Activated CD4-positive, alpha-beta T cell treated with anti-CD3 and anti-CD28 coated beads, Interleukin-2, amount 50 U/mL, for 16 hours (primary cell): ENCODE measurements around the gene ACYP2.

Source experiments
- DNase-seq: peaks from one replicate; pipeline ENCODE4 v3.0.0-alpha.2; 2020

The ACYP2 gene

DNA sequence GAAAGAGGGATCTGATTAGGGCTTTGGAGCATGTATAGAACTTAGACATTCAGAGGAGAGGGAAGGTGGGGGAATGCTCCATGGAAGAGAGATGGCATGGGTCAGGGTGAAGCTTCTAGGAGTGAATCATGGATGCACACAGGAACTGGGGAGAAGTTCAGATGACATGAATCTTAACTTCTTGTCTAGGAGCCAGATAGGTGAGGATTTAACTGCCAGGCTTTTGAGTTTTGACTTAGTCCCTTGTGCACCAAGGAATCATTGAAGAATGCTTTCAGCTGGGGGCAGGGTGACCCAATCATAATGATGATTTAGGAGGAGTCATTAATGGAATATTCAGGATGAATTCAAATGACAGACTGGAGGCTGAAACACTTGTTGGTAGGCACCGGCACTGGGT, 48.7 kb downstream of the ACYP2 start:
- DNase-seq, result no peak

DNA sequence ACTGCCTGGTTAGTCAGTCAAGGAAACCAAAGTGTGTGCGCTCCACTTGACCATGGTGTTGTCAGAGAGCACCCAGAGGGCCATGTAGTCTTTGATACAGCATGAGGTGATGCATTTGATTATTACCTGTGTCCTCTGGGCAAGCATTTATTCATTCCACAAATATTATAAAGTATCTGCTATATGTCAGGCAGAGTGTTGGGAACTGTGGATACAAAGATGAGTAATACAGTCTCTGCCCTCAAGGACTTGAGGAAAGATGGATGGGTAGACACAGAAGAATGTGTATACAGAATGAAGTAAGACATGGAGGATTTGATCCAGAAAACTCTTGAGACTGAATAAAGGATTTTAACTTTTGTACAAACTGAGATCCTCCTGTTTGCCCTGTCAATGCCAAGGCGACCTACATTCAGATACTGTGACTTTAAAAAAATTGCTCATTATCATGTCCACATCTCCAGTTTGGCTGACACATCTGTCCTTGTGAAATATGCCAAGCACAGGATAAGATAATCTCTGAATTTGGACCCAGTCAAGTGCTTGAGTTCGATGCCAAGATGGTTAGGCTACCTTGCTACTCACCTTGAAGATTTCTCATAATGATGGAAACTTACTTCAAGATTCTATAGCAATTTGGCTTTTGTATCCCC, 50.8 kb downstream of the ACYP2 start:
- no peak for DNase-seq

DNA sequence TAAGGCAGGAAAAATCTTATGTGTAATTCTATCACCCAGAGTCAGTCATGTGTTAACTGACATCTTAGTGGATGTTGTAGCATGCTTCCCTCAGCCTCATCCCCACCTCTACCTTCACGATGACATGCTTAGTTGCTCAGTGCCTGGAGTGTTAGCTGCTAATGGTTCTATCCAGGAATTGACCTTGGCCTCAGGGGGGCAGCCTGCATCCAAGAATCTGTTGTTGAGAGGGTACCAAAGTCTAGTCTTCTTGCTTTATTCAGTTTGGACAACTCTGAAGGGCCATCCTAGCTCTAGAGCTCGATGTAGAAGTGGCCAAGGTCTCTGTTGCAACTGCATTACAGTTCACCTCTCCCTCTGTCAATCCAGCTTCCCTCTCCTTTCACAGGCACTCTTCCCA, 61.2 kb downstream of the ACYP2 start:
- no peak for DNase-seq

DNA sequence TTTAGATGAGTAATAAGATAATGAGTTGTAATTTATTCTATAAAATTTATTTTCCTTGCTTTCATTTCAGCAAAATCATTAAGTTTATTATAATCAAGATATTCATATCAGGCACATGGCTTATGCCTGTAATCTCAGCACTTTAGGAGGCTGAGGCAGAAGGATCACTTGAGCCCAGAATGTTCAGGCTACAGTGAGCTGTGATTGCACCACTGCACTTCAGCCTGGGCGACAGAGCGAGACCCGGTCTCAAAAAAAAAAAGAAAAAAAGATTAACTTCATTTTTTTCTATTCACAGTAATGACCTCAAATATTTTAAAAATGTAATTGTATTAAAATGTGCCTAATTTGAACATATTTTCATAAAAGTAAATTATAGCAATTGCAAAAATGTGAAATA, 67.9 kb downstream of the ACYP2 start:
- no peak for DNase-seq

DNA sequence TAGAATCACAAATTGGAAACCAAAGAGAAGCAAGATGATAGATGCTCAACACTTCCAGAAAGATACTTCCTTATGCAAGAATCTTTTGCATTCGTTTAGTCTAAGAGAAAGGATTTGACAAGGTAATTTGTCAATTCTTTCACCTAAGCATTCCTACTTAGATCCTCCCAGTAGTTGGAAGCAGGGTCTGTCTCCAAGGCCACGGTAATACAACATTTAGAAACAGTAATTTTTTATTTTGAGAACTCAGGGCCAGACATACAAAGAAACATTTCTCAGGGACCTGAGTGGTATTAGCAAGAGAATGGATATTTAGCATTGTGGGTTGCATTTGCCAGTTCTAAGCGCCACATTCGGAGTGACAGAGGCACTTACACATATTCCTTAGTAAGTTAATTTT, 68.6 kb downstream of the ACYP2 start:
- no peak for DNase-seq

DNA sequence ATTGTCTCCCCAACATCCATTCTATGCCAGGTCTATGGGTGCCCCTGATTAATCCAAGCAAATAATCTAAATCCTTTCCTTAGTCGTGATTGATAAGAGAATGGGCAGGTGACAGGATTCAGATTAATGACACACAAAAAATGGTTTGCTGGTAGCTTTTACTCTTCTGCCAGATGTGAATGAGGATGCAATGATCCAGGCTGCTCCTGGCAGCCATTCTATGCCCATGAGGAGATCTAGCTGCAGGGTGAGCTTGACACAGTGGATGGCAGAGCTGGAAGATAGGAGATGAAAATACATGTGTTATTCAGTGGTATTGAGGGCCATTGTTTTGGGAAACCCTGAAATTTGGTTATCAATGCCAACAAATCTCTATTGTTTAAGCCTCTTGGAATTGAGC, 69.7 kb downstream of the ACYP2 start:
- no peak for DNase-seq

DNA sequence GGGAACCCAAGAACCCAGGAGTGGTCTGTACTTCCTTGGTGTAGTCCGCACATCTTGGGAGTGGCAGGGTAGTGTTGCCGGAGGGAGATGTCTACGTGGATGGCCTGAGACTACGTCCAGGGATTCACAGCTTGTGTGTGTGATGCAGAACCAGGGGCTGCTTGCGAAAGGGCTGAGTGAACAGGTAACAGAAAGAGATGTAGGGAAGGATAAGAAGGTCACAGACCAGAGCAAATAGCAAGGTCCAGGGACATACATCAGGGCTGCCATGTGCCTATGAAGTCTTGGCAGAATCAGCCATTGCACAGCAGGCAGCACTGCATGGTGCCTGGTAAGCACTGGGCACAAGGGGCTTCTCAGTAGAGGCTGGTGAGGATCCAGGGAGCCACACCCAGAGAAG, 71.9 kb downstream of the ACYP2 start:
- no peak for DNase-seq

DNA sequence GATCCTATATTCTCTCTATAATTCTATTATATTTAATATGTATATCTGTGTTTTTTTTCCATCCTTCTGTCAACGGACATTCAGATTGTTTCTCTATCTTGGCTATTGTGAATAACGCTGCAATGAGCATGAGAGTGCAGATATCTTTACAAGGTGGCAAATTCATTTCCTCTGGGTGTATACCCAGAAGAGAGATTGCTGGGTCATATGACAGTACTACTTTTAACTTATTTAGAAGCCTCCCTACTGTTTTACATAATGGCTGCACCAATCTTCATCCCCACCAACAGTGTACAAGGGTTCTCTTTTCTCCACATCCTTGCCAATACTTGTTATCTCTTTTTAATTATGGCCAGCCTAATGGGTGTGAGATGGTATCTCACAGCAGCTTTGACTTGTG, 74.1 kb downstream of the ACYP2 start:
- no peak for DNase-seq

DNA sequence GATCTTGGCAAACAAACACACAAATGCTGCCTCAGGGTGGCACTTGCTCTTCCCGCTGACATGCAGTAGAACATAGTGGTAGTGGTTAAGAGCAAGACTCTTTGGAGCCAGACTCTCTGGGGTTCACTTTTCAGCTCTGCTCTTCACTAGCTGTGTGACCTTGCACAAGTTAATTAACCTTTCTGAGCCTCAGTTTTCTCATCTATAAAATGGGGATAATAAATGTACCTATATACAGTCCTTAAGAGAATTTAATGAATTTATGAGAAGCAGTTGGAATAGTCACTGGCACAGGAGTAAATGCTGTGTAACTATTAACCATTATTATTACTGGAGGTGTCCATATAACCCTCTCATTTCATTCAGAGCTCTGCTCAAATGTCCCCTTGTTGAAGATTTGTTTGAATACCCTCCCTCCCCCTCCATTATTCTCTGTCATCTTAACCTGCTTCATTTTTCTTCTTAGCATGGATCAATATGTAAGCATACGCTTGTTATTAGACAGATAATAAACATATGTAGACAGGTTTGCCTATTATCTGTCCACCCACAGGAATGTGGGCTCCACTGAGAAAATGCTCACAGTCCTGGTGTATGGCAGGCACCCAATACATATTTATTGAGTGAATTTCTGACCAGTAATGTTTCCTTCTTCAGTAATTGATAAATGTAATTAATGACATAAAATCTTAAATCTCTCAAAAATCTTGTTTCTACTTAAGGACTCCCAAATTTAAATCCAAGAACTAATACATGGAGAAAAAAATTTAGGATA, 76.1 kb downstream of the ACYP2 start:
- DNase-seq, result no peak

DNA sequence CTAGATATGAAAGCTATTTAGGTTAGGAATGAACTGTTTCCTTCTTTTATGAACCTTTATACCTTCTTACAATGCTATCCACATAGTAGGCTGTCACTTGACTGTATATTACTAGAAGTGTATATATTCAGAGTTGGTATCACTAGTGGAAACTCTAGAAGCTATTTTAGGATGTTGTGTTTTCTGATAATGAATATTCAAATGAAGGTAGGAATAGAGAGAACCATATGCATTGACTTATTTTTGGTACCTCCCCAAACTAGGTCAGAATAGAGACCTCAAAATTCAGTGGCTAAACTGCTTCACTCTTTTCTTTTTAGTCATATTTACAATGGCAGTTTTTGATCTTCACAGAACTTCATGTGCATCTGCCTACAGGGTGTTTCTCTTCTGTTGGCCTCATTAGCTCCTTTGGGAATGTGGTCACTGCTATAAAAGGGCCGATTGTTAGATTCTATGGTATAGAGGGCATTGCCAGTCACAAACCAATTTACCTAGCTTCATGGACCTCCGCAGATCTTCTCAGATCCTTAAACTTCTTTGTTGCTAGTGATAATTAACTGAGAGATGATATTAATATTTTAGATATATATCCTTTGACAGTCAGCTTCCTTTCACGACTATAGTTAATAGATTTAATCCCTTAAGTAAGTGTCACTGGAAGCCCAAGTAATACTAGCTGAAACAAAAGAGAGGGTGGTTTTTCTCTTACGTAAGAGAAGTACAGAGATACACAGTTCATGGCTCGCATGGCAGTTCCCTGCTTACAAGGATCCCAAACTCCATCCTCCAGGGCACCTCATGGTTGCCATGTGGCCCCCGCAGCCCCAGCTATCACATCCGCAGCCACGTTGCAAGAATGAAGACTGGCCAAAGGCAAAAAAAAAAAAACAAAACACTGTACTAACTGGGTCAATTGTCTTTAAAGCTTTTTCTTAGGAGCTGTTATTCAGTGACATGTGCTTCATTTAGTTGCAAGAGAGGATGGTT, 79.6 kb downstream of the ACYP2 start:
- DNase-seq, result no peak

DNA sequence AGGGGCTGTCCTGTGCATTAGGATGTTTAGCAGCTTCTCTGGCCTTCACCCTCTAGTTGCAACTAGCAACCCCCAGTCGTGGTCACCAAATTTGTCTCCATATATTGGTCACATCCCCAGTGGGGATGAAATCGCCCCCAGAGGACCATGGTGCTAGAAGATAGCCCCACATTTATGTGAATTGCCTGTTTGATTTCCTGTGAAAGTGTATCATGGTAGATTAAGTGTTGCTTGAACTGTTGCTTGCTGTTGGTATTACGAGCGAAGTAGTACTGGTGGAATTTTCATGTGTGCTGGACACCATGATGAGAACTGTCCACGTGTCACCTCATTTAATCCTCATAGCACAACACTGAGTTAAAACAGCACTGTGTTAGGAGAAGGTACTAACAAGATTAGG, 81.2 kb downstream of the ACYP2 start:
- no peak for DNase-seq

DNA sequence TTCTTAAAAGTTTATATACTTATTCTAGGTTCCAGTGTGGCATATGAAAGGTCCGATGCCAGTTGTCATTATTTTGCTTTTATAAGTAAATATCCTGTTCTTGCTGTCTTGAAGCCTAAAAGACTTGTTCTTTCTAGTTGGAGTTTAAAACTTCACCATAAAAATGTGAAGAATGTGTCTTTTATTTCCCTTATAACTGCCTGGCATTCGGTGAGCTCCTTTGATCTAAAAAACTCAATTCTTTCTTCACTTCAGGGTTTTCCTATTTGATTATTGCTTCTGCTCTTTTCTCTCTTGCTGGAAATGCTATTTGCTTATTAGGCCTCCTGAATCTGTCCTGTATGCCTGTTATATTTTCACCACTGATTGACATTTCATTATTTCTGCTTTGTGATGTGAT, 89.1 kb downstream of the ACYP2 start:
- no peak for DNase-seq

DNA sequence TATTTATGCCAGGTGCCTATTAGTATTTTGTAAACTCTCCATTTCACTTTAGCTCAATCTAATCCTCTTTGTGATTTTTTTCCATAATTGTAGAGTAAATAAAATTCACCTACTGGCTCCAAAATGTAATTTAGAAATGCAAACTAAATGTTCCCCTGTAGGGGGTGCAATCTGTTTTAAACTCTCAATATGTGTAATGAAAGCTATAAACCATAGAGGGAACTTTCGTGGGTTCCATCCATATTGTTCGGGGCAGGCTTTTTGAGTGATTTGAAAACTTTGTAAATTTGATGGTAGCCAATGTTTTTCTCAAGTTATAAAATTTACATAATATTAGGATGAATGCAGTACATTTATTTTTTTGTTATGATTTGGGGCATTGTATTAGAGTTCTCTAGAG, 91.2 kb downstream of the ACYP2 start:
- DNase-seq, result peak; percentile 14

DNA sequence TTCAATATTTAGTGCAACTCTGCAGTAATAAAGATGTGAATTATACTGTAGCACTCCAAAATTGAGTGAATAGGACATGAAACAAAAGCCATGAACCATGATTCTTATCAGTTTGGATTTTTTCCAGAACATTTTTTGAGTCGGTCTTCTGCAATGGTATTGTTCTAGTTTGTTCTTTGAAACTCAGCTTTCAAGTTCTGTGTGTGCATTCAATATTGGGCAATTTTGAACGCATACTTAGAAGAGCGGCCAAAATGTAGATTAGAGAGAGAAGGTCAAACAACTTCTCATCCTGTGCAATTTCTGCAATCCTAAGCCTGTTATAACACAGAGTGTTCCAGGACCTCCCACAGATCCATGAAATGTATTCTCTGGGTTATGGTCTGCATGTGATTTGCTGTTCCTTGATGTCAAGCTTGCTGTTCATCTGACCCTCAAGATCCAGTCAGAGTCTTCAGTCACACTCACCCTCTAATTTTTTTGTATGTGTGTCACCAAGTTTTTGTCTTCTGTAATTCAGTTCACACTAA, 92.3 kb downstream of the ACYP2 start:
- no peak for DNase-seq

DNA sequence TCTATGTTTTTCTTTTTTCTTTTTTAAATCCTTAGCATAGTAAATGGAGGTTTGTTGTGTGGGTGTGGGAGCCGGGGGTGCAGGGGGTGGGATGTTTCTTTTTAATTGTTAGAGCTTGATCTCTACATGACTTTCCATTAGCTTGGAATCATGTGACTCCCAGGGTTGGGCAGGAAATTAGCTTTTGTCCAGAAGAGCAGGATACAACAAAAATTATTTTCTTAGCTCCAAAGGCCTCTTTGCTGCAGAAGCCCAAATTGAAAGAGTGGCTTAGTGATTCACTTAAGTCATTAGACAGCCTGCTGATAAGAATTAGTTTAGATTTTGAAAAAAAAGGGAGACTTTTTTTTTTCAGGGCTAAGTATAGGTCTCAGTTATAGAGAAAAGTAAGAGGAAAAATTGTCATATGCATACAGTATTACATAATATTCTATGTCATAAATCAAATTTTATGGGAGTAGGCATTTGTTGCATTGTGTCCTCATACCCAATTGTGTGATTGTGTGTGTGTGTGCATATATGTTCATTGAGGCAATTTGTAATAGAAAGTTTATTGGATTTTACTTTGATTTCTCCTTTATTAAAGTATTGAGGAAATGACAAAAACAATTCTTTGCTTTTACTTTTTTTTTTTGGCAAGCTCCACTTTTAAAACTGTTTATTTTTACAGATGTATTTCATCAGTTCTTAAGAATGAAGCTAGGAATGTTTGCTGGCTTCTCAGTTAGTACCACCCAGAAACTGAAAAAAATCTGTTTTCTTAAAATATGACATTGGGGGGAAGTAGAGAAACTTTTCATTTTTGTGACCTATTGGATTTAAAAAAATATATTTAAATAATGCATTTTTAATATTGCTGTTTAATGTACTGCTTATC, 93.2 kb downstream of the ACYP2 start:
- no peak for DNase-seq

DNA sequence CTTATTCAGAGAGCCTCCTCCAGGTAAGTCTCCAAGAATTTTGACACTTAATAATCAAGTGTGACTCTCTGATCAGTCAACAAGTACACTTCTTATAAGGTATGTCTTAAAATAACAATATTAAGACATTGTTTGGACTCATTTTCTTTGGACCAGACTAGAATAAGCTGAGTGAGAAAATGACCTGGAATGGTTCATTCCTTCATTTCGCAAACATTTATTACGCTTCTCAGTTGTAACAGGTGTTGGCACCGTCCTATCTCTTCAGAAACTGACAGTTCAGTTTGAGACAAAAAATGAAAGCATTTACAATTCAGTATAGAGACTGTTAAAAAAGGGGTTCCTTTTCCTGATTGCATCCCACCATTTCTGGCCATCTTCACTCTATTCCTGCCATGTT, 94.0 kb downstream of the ACYP2 start:
- no peak for DNase-seq

DNA sequence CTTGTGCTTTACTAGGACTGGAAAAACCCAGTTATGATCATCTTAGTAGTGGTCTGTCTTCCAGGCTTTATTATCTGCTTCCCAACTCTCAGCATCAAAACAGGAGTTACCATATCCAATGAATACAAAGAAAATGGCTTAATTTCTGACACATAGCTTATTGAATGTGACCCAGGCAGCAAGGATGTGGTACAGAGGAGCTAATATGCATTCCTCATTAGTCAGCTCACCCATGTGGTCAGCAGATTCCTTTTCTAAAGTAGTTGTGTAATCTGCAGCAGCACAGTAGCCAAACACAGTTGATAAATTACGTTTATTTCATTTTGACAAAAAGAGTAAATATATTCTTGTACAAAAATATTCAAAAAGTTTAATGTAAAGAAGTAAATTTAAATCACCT, 97.0 kb downstream of the ACYP2 start:
- DNase-seq, result no peak

DNA sequence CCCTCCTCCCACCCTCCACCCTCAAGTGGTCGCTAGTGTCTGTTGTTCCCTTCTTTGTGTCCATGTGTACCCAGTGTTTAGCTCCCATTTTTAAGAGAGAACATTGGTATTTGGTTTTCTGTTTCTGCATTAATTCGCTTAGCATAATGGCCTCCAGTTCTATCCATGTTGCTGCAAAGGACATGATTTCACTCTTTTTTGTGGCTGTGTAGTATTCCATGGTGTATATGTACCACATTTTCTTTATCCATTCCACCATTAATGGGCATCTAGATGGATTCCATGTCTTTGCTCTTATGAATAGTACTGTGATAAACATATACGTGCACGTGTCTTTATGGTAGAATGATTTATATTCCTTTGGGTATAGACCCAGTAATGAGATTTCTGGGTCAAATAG, 97.7 kb downstream of the ACYP2 start:
- no peak for DNase-seq

DNA sequence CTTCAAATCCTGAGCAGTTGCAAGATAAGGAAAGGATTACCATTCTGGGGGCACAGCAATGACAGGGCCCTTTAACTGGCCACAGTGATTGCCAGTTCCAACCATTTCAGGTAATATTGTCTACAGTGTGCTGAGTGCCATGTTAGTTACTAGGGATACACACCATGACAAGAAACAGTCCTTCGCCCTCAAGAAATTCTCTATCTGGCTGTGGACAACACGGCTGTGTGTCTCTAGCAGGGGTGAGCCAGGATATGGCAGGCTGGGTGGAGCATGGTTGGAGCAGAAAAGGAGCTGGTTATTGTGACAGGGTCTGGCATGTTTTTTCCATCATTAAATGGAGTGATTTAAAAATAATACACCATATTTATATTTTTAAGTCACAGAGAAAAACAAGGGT, 109.6 kb downstream of the ACYP2 start:
- no peak for DNase-seq

DNA sequence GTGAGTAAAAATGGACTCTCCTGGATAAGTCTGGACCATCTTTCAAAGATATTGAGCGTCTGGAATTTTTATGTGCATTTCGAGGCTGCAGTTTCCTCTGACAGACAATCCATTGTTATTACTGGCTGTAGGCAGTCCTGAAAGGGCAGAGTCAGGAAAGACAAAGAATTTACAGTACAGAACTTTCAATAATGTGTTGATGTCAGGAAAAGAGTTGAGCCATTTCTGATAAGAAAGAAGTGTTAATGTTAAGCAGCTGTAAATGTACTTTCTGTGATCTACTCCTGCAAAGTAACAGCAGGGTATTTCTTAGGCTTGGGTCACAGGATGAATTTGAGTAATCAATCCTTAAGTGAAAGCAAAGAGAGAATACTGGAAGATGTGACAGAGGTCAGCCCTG, 110.8 kb downstream of the ACYP2 start:
- DNase-seq, result no peak

DNA sequence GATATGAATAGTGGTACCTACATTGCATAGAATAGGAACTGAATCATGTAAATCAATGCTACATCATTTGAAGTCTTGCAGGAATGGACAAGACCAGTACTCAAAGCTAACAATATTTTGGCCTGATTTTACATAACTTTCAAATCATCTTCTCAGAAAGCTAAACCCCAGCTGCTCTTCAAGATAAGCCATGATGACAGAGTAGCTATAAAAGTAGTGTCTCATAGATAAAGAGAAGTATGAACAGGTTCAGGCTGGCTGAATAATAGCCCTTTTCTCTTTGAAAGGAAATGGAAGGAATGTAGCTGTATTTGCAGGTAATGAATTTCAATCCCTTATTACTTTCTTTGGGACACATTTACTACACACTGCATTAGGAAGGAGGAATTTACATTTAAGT, 112.4 kb downstream of the ACYP2 start:
- no peak for DNase-seq

DNA sequence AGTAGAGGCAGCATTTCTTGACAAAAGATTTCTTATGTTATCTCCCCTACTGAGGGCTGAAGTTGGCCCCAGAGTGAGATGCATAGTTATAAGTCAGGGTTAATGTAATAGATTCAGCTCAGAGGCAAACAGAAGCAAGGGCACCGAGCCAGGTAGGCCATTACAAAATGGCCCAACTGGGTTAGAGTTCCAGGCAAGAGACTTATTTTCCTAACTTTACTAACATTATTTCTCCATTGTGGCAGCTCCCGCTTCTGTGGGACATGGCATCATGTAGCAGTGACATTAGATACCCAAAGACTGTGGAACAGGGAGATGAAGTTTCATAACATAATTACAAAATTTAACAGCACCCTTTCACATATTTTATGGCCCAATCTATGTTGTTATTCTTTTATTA, 113.5 kb downstream of the ACYP2 start:
- DNase-seq, result no peak
